OCI-LY7 (cell line): ENCODE results near the gene UQCC5.

Experiments
- EZH2phosphoT487 ChIP-seq: fragments of 200-600 bp; sonication (generic); IDR thresholded peaks from 2 replicates; pipeline ENCODE4 v1.6.1; 2018; ENCODE audit warnings: low read depth, borderline replicate concordance, mild to moderate bottlenecking, mixed run types, antibody characterized with exemption, low read length, moderate library complexity, mixed read lengths
- TF ChIP-seq, protein P1 (sequence below): fragments of 200-600 bp; sonication (generic); conservative IDR thresholded peaks from 2 replicates; pipeline ENCODE4 v1.5.1; 2014; ENCODE audit warnings: mild to moderate bottlenecking, antibody characterized with exemption, low read length, moderate library complexity, mixed read lengths

GRCh38 chr3:52487050-52487787 lies 49.2 kb upstream of the UQCC5 start:
- TF ChIP-seq, protein P1, sequence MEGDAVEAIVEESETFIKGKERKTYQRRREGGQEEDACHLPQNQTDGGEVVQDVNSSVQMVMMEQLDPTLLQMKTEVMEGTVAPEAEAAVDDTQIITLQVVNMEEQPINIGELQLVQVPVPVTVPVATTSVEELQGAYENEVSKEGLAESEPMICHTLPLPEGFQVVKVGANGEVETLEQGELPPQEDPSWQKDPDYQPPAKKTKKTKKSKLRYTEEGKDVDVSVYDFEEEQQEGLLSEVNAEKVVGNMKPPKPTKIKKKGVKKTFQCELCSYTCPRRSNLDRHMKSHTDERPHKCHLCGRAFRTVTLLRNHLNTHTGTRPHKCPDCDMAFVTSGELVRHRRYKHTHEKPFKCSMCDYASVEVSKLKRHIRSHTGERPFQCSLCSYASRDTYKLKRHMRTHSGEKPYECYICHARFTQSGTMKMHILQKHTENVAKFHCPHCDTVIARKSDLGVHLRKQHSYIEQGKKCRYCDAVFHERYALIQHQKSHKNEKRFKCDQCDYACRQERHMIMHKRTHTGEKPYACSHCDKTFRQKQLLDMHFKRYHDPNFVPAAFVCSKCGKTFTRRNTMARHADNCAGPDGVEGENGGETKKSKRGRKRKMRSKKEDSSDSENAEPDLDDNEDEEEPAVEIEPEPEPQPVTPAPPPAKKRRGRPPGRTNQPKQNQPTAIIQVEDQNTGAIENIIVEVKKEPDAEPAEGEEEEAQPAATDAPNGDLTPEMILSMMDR: no peak
- TF ChIP-seq EZH2phosphoT487: no peak
